Choroid plexus epithelial cell (primary cell): ENCODE data around the gene APBB2.

ENCODE experiments used
- DNase-seq: peaks from one replicate; pipeline ENCODE4 v3.0.0-alpha.2; 2010; ENCODE audit warnings: low read depth
- H3K4me3 ChIP-seq: 2 replicates; pipeline ENCODE4 v1.5.1; 2011; ENCODE audit warnings: low read depth, mild to moderate bottlenecking, control low read depth, low read length, moderate library complexity
- TF ChIP-seq, protein P1 (sequence below): conservative IDR thresholded peaks from 2 replicates; pipeline ENCODE4 v1.5.1; 2011; ENCODE audit warnings: low read depth, mild to moderate bottlenecking, control low read depth, inconsistent platforms, low read length, moderate library complexity

APBB2 gene

DNA sequence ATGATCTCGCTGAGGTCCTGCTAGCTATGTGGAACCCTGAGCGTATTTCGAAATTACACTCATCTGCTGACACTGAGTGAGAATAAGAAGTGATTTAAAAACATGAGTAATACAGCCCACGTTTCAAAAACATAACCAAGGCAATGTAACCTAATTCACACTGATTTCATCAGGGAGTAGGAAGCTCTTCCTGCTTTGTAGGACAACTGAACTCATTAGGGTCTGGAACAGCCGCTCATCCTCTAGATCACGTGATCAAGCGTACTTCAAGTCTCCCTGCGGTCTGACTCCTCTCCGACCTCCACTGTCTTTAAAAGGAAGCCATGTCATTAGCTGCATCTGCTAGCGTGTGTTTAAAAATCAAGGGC is 326.6 kb downstream of the APBB2 start:
- DNase-seq: peak; percentile 97
- TF ChIP-seq, protein P1, sequence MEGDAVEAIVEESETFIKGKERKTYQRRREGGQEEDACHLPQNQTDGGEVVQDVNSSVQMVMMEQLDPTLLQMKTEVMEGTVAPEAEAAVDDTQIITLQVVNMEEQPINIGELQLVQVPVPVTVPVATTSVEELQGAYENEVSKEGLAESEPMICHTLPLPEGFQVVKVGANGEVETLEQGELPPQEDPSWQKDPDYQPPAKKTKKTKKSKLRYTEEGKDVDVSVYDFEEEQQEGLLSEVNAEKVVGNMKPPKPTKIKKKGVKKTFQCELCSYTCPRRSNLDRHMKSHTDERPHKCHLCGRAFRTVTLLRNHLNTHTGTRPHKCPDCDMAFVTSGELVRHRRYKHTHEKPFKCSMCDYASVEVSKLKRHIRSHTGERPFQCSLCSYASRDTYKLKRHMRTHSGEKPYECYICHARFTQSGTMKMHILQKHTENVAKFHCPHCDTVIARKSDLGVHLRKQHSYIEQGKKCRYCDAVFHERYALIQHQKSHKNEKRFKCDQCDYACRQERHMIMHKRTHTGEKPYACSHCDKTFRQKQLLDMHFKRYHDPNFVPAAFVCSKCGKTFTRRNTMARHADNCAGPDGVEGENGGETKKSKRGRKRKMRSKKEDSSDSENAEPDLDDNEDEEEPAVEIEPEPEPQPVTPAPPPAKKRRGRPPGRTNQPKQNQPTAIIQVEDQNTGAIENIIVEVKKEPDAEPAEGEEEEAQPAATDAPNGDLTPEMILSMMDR: no peak
- no peak overlapping the region for H3K4me3 ChIP-seq

DNA sequence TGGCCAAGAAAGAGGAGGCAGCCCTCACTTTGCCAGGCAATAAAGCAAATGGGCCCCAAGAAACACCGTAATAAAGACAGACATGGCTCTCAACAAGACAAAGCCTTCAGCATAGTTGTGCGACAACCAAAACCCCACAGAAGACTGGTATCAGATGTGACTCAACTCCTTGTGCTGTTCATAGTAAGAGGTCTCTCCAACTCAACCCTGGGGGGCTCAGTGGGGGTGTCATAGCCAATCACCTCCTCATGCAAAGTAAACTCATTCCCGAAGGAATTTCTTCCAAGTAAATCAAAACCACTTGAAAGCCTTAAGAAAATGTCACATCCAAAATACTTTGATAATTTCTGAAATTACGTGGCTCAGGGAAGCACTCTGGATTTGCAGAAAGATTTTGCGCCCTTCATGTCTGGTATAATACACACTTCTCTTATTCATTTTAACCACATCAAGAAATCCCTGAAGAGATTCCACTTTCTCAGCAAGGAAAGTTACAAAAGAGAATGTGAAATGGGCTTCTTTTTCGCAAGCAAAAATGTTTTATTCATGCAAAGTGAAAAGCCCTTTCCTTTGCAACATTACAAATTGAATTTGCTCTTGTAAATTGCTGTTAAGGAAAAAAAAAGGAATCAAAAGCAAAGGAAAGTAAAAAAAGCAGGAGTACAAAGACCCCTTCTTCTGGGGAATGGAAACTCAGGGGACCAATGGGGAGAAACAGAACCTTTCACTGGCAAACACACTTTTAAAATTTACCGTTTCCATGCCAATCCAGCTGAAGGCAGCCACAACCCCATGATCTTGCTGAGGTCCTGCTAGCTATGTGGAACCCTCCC is 327.2 kb downstream of the APBB2 start:
- TF ChIP-seq, protein P1: no peak
- DNase-seq: no peak
- H3K4me3 ChIP-seq: no peak overlapping the region

DNA sequence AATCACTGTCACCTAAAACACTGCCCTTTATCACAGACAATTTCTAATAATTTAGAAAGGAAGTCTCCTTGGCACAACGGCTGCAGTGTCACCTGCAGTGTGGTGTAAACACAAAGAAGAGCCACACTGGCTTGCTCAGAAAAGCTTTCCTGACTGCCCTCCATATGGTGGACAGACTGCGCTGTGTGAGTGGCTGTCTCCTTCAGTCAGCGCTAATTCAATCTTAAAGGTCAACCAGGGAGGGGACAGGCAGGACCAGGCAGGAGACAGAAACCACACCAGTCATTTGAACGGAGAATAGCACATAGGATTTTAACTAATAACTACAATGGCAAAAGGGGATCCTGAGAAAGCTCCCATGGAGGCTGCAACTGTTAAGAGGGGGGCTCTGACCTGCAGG is 332.5 kb downstream of the APBB2 start:
- TF ChIP-seq, protein P1: no peak
- no peak for DNase-seq
- H3K4me3 ChIP-seq: no peak overlapping the region

DNA sequence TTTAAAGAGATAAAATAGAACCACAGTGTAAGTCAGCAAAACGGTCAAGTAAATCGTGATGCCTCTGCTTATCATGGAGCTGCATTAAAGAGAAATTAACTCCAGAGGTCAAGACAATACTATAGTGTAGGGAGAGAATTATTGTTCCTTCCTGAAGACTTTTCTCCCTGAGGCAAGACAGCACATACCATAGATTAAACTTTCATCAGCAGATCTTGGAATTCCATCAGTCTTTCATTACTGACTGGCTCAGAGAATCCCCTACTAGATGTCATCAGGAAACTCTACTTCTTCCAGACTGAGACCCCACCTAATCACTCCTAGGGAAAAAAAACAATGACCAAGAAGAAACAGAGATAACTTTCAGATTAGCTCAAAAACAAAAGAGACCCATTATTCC is 333.2 kb downstream of the APBB2 start:
- H3K4me3 ChIP-seq: no peak overlapping the region
- TF ChIP-seq, protein P1: no peak
- DNase-seq: no peak

DNA sequence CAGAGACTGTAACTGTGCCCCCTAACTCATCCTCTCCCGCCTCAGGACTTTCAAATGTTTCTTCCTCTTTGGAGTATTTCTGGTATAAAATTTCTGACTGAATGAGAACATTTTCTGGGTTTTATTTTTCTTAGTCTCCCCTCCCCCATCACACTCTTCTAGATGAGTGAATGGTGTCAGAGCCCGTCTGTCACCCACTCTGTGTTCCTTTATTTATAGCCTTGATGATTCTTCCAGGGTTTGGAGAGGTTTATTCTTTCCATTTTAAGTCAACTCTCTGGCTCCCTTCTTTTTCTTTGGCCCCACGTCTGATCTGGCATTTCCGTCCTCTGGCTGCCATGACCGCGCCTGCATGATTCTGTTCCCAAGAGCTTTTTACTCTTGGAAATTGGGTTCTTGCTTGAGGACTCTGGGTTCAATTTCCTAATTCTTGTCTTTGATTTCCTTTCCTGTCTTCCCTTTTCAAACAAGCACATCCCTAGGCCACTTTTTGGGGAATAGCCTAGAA is 335.7 kb downstream of the APBB2 start:
- no peak for DNase-seq
- TF ChIP-seq, protein P1: no peak
- H3K4me3 ChIP-seq: no peak overlapping the region

DNA sequence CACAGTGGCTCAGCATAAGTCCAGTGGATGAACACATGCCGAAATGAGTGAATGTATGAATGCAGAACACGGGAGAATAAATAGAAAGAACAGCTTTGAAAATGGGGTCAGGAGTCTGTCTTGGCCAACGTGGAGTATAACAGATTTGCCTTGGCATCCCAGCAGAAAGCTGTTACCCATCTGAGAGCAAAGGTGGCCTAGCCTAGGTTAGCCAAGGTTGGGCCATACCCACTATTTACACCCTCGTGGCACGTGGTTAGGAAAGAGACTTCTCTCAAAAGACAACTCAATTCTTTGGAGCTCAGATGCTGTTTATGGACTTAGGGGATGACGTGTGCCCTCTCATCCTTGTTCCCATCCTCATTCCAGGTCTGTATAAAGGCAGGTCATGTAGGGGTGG is 337.3 kb downstream of the APBB2 start:
- DNase-seq: no peak
- TF ChIP-seq, protein P1: no peak
- H3K4me3 ChIP-seq: no peak overlapping the region
